GM23338 (cell line): ENCODE data around the gene B4GALT4. TPM values are rescaled to one million over a fixed set of nuclear protein-coding genes. Genes with fewer than 3 reads are reported as not detected.

Experiments
- ATAC-seq: fragments of 200-7000 bp; cut with Tn5 transposase; 3 replicates; pipeline ENCODE4 v1.9.1; 2020
- DNase-seq: peaks from one replicate; pipeline ENCODE4 v3.0.0-alpha.2; 2015; ENCODE audit warnings: low spot score
- H2AFZ ChIP-seq: fragments of 200-600 bp; sonication (generic); 2 replicates; pipeline ENCODE4 v1.8.0; 2016; ENCODE audit warnings: antibody characterized with exemption, mild to moderate bottlenecking, moderate library complexity
- H3F3A ChIP-seq: fragments of 200-600 bp; sonication (generic); replicated peaks from 2 replicates; pipeline ENCODE4 v1.8.0; 2017; ENCODE audit warnings: antibody characterized with exemption, mixed run types, low read depth
- H3K27ac ChIP-seq: fragments of 200-600 bp; sonication (generic); 2 replicates; pipeline ENCODE4 v1.6.1; 2016; ENCODE audit warnings: low read depth
- H3K27me3 ChIP-seq: fragments of 200-600 bp; sonication (generic); 2 replicates; pipeline ENCODE4 v1.8.0; 2016; ENCODE audit warnings: mild to moderate bottlenecking, mixed run types, moderate library complexity; ENCODE audit not compliant: insufficient read depth
- H3K36me3 ChIP-seq: fragments of 200-600 bp; sonication (generic); 2 replicates; pipeline ENCODE4 v1.8.0; 2016; ENCODE audit warnings: mild to moderate bottlenecking; ENCODE audit not compliant: insufficient read depth
- H3K4me1 ChIP-seq: fragments of 200-600 bp; sonication (generic); 2 replicates; pipeline ENCODE4 v1.8.0; 2016; ENCODE audit warnings: mild to moderate bottlenecking, moderate library complexity; ENCODE audit not compliant: insufficient read depth
- H3K4me2 ChIP-seq: fragments of 200-600 bp; sonication (generic); 2 replicates; pipeline ENCODE4 v1.7.1; 2017; ENCODE audit warnings: mixed run types
- H3K4me3 ChIP-seq: fragments of 200-600 bp; sonication (generic); 2 replicates; pipeline ENCODE4 v1.6.1; 2016; ENCODE audit warnings: mixed run types
- H3K79me2 ChIP-seq: fragments of 200-600 bp; sonication (generic); replicated peaks from 2 replicates; pipeline ENCODE4 v1.8.0; 2017; ENCODE audit warnings: mild to moderate bottlenecking; ENCODE audit not compliant: insufficient read depth
- H3K9me2 ChIP-seq: fragments of 200-600 bp; sonication (generic); 2 replicates; pipeline ENCODE4 v1.8.0; 2017; ENCODE audit not compliant: insufficient read depth
- H4K20me1 ChIP-seq: fragments of 200-600 bp; sonication (generic); replicated peaks from 2 replicates; pipeline ENCODE4 v1.8.0; 2017; ENCODE audit warnings: mild to moderate bottlenecking; ENCODE audit not compliant: insufficient read depth
- H3K27ac Mint-ChIP-seq: 2 replicates; pipeline ENCODE4 v1.8.0; 2020; ENCODE audit warnings: inconsistent platforms, mild to moderate bottlenecking, moderate library complexity, mixed read lengths
- H3K27me3 Mint-ChIP-seq: 3 replicates; pipeline ENCODE4 v1.8.0; 2022; ENCODE audit warnings: low read depth, mild to moderate bottlenecking, moderate library complexity, mixed read lengths, inconsistent platforms; ENCODE audit not compliant: insufficient read depth, poor library complexity
- H3K36me3 Mint-ChIP-seq: 3 replicates; pipeline ENCODE4 v1.8.0; 2021; ENCODE audit warnings: low read depth, mild to moderate bottlenecking, inconsistent platforms, moderate library complexity, mixed read lengths
- H3K4me1 Mint-ChIP-seq: 3 replicates; pipeline ENCODE4 v1.8.0; 2020; ENCODE audit warnings: mild to moderate bottlenecking, inconsistent platforms, mixed read lengths
- H3K4me3 Mint-ChIP-seq: 3 replicates; pipeline ENCODE4 v1.8.0; 2021; ENCODE audit warnings: moderate library complexity, mild to moderate bottlenecking, inconsistent platforms, mixed read lengths
- H3K9me3 Mint-ChIP-seq: 3 replicates; pipeline ENCODE4 v1.8.0; 2020; ENCODE audit warnings: moderate library complexity, mild to moderate bottlenecking, inconsistent platforms, mixed read lengths
- CREB1 ChIP-seq: fragments of 250-450 bp; sonication (Bioruptor Pico); IDR thresholded peaks from 2 replicates; pipeline ENCODE4 v1.5.0; 2020; ENCODE audit warnings: low read depth, mild to moderate bottlenecking, moderate library complexity
- CTCF ChIP-seq, 2 experiments: fragments of 200-600 bp in 1 of 2; sonication (generic) in 1 of 2; conservative IDR thresholded peaks; 2 replicates each; pipeline versions ENCODE4 v1.5.1 to v1.6.1; 2016 to 2017; ENCODE audit warnings: antibody characterized with exemption in 2 of 2, low read depth in 2 of 2, mild to moderate bottlenecking in 2 of 2, moderate library complexity in 1 of 2
- ETS1 ChIP-seq: IDR thresholded peaks from 2 replicates; pipeline ENCODE4 v1.6.1; 2016; ENCODE audit warnings: antibody characterized with exemption
- EZH2 ChIP-seq: fragments of 200-600 bp; sonication (generic); IDR thresholded peaks from one replicate; pipeline ENCODE4 v1.8.0; 2017; ENCODE audit warnings: antibody characterized with exemption, mild to moderate bottlenecking, low read depth; ENCODE audit not compliant: unreplicated experiment
- EZH2phosphoT487 ChIP-seq: fragments of 200-600 bp; sonication (generic); IDR thresholded peaks from one replicate; pipeline ENCODE4 v1.8.1; 2018; ENCODE audit warnings: antibody characterized with exemption; ENCODE audit not compliant: unreplicated experiment
- JUNB ChIP-seq: IDR thresholded peaks from one replicate; pipeline ENCODE4 v1.6.1; 2016; ENCODE audit warnings: antibody characterized with exemption; ENCODE audit not compliant: unreplicated experiment
- NANOG ChIP-seq: IDR thresholded peaks from 2 replicates; pipeline ENCODE4 v1.6.1; 2016; ENCODE audit warnings: antibody characterized with exemption, borderline replicate concordance
- POLR2AphosphoS5 ChIP-seq: IDR thresholded peaks from 2 replicates; pipeline ENCODE4 v1.6.1; 2016; ENCODE audit warnings: antibody characterized with exemption, low read depth
- REST ChIP-seq: IDR thresholded peaks from one replicate; pipeline ENCODE4 v1.6.1; 2018; ENCODE audit warnings: antibody characterized with exemption; ENCODE audit not compliant: unreplicated experiment
- STAT1 ChIP-seq: IDR thresholded peaks from one replicate; pipeline ENCODE4 v1.6.1; 2016; ENCODE audit warnings: antibody characterized with exemption; ENCODE audit not compliant: unreplicated experiment
- ZNF114 ChIP-seq: fragments of 250-450 bp; sonication (Bioruptor Pico); IDR thresholded peaks from 2 replicates; pipeline ENCODE4 v1.5.0; 2020; ENCODE audit warnings: mild to moderate bottlenecking, moderate library complexity
- ZNF331 ChIP-seq: fragments of 250-450 bp; sonication (Bioruptor Pico); IDR thresholded peaks from 2 replicates; pipeline ENCODE4 v1.5.0; 2020; ENCODE audit warnings: low read depth, mild to moderate bottlenecking, moderate library complexity
- polyA plus RNA-seq: library from polyadenylated mRNA; unstranded; fragments of >200 nt; fragmentation: Nextera tagmentation; extraction: Ambion mirVana; gene quantifications from 2 replicates; pipeline ENCODE4 v1.2.1, GENCODE V29; 2016
- total RNA-seq: library from RNA; depleted of rRNA; stranded (reverse); fragments of >200 nt; shearing (Covaris generic); gene quantifications from 2 replicates; pipeline ENCODE4 v1.2.3, GENCODE V29; 2014
- TF ChIP-seq, protein P1 (sequence below): fragments of 250-450 bp; sonication (Bioruptor Pico); IDR thresholded peaks from 2 replicates; pipeline ENCODE4 v1.5.0; 2020; ENCODE audit warnings: mild to moderate bottlenecking, moderate library complexity

B4GALT4 gene
- total and polyA plus RNA-seq, 2 experiments from 2014 or later: 38.3 to 45.3 TPM

GRCh38 chr3:119222391-119222790 is 18.3 kb downstream of the B4GALT4 start (continued):
- TF ChIP-seq POLR2AphosphoS5 (no peak), STAT1 (no peak), NANOG (no peak)

DNA sequence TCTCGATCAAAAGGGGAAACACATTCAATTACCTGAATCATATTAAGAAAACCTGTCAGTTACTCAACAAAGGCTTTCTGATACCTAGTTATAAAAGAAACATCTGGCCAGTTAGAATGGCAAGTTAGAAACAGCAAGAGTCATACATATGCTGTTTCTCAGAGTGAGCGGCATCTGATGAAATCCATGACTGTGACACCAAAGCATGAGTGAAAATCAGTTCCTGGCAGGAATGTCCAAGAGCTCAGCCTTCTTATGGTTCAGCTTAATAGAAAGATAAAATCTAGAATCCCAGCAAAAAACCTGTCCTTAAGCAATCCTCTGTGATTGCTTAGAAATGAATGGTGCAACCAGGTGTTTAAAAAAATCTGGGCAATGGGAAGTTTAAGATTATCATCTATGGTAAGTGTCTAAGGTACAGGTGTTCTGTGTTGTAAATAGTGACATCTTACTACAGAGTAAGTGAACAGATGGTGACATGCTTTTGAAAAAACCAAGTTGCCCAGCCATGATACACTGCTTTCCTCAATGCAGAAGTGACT is 18.8 kb downstream of the B4GALT4 start:
- no peak overlapping the region for H3K4me3 Mint-ChIP-seq
- H3F3A ChIP-seq: no peaks in the 10 kb centered on the region
- H3K4me1 Mint-ChIP-seq: no peaks in the 10 kb centered on the region
- H4K20me1 ChIP-seq: peaks cover 11% of the 10 kb centered on the region
- H2AFZ ChIP-seq: no peak overlapping the region
- DNase-seq (no peak), ATAC-seq (no peak)
- no peak overlapping the region for H3K4me2 ChIP-seq
- peaks cover 59% of the 10 kb centered on the region for H3K36me3 ChIP-seq
- no peak overlapping the region for H3K4me3 ChIP-seq
- peaks cover 59% of the 10 kb centered on the region for H3K36me3 Mint-ChIP-seq
- H3K79me2 ChIP-seq: no peaks in the 10 kb centered on the region; the same call in 1 of the 2 replicates
- H3K9me3 Mint-ChIP-seq: no peaks in the 10 kb centered on the region
- no peaks in the 10 kb centered on the region for H3K9me2 ChIP-seq
- no peaks in the 10 kb centered on the region for H3K27me3 ChIP-seq
- no peak overlapping the region for H3K27ac ChIP-seq
- no peak for TF ChIP-seq ZNF331
- no peak for TF ChIP-seq REST
- TF ChIP-seq CTCF (conservative IDR thresholded peaks at IDR 0.05; ENCODE audit: low read depth in 2 of 2): no peak
- TF ChIP-seq CREB1: no peak
- no peak for TF ChIP-seq STAT1
- no peak for TF ChIP-seq EZH2
- no peak for TF ChIP-seq NANOG
- no peak for TF ChIP-seq POLR2AphosphoS5
- no peak for TF ChIP-seq ZNF114 (CRISPR knock-in tag)
- TF ChIP-seq, protein P1, sequence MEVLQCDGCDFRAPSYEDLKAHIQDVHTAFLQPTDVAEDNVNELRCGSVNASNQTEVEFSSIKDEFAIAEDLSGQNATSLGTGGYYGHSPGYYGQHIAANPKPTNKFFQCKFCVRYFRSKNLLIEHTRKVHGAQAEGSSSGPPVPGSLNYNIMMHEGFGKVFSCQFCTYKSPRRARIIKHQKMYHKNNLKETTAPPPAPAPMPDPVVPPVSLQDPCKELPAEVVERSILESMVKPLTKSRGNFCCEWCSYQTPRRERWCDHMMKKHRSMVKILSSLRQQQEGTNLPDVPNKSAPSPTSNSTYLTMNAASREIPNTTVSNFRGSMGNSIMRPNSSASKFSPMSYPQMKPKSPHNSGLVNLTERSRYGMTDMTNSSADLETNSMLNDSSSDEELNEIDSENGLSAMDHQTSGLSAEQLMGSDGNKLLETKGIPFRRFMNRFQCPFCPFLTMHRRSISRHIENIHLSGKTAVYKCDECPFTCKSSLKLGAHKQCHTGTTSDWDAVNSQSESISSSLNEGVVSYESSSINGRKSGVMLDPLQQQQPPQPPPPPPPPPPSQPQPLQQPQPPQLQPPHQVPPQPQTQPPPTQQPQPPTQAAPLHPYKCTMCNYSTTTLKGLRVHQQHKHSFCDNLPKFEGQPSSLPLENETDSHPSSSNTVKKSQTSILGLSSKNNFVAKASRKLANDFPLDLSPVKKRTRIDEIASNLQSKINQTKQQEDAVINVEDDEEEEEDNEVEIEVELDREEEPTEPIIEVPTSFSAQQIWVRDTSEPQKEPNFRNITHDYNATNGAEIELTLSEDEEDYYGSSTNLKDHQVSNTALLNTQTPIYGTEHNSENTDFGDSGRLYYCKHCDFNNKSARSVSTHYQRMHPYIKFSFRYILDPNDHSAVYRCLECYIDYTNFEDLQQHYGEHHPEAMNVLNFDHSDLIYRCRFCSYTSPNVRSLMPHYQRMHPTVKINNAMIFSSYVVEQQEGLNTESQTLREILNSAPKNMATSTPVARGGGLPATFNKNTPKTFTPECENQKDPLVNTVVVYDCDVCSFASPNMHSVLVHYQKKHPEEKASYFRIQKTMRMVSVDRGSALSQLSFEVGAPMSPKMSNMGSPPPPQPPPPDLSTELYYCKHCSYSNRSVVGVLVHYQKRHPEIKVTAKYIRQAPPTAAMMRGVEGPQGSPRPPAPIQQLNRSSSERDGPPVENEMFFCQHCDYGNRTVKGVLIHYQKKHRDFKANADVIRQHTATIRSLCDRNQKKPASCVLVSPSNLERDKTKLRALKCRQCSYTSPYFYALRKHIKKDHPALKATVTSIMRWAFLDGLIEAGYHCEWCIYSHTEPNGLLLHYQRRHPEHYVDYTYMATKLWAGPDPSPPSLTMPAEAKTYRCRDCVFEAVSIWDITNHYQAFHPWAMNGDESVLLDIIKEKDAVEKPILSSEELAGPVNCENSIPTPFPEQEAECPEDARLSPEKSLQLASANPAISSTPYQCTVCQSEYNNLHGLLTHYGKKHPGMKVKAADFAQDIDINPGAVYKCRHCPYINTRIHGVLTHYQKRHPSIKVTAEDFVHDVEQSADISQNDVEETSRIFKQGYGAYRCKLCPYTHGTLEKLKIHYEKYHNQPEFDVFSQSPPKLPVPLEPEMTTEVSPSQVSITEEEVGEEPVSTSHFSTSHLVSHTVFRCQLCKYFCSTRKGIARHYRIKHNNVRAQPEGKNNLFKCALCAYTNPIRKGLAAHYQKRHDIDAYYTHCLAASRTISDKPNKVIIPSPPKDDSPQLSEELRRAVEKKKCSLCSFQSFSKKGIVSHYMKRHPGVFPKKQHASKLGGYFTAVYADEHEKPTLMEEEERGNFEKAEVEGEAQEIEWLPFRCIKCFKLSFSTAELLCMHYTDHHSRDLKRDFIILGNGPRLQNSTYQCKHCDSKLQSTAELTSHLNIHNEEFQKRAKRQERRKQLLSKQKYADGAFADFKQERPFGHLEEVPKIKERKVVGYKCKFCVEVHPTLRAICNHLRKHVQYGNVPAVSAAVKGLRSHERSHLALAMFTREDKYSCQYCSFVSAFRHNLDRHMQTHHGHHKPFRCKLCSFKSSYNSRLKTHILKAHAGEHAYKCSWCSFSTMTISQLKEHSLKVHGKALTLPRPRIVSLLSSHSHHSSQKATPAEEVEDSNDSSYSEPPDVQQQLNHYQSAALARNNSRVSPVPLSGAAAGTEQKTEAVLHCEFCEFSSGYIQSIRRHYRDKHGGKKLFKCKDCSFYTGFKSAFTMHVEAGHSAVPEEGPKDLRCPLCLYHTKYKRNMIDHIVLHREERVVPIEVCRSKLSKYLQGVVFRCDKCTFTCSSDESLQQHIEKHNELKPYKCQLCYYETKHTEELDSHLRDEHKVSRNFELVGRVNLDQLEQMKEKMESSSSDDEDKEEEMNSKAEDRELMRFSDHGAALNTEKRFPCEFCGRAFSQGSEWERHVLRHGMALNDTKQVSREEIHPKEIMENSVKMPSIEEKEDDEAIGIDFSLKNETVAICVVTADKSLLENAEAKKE (CRISPR knock-in tag): no peak
- TF ChIP-seq ETS1: no peak
- TF ChIP-seq JUNB: no peak
- TF ChIP-seq EZH2phosphoT487: no peak
- peaks cover 1% of the 10 kb centered on the region for H3K27me3 Mint-ChIP-seq
- no peaks in the 10 kb centered on the region for H3K4me1 ChIP-seq
- H3K27ac Mint-ChIP-seq: no peak overlapping the region
